Hepatocyte (in vitro differentiated cells): ENCODE data around the gene AQP5.

Experiments used
- CTCF ChIP-seq: fragments of 200-600 bp; sonication (generic); IDR thresholded peaks from 2 replicates; pipeline ENCODE4 v1.5.1; 2016; ENCODE audit warnings: antibody characterized with exemption, mild to moderate bottlenecking; ENCODE audit not compliant: poor library complexity
- EZH2 ChIP-seq: fragments of 200-600 bp; sonication (generic); IDR thresholded peaks from 2 replicates; pipeline ENCODE4 v1.6.1; 2016; ENCODE audit warnings: antibody characterized with exemption, mild to moderate bottlenecking, borderline replicate concordance
- EZH2phosphoT487 ChIP-seq: fragments of 200-600 bp; sonication (generic); IDR thresholded peaks from one replicate; pipeline ENCODE4 v1.6.1; 2018; ENCODE audit warnings: antibody characterized with exemption, mild to moderate bottlenecking, low read depth, moderate library complexity; ENCODE audit not compliant: unreplicated experiment, severe bottlenecking

GRCh38 chr12:49933796-49934195 is 27.9 kb upstream of the AQP5 start:
- TF ChIP-seq CTCF = no peak
- no peak for TF ChIP-seq EZH2phosphoT487
- no peak for TF ChIP-seq EZH2
